ENCODE results near the gene RPF1.
"Not testable (repeated sequence)": the region's sequence is repeated elsewhere in the genome, so short reads cannot be mapped to it uniquely, and the experiment has no call there.

Gene RPF1

GRCh38 chr1:84478876-84479868 lies at the start of gene RPF1:
Gene RPF1, plus strand, starts transcription at chr1:84479266. Its CDS starts 16 bp downstream, at chr1:84479282.
- peak; percentile 67 for DNase-seq (ENCODE audit: low read depth)

- no peak for DNase-seq (ENCODE audit: low read depth)
Observed at GRCh38 chr1:84430546-84430945, 48.5 kb upstream of the RPF1 start.

GRCh38 chr1:84433258-84434080 lies 45.6 kb upstream of the RPF1 start:
- DNase-seq (ENCODE audit: low read depth): peak; percentile 21

GRCh38 chr1:84434081-84434769 lies 44.8 kb upstream of the RPF1 start:
- DNase-seq (ENCODE audit: low read depth): no peak

GRCh38 chr1:84434801-84435549 lies 44.1 kb upstream of the RPF1 start:
- DNase-seq (ENCODE audit: low read depth): no peak

- no peak for DNase-seq (ENCODE audit: low read depth)
Observed at GRCh38 chr1:84436876-84437655, 42.0 kb upstream of the RPF1 start.

GRCh38 chr1:84442256-84442655 lies 36.8 kb upstream of the RPF1 start:
- no peak for DNase-seq (ENCODE audit: low read depth)

GRCh38 chr1:84442747-84443646 lies 36.1 kb upstream of the RPF1 start:
- peak; percentile 21 for DNase-seq (ENCODE audit: low read depth)

- not testable (repeated sequence) for DNase-seq (ENCODE audit: low read depth)
Observed at GRCh38 chr1:84448704-84449103, 30.4 kb upstream of the RPF1 start.

GRCh38 chr1:84450910-84451309 lies 28.2 kb upstream of the RPF1 start:
- no peak for DNase-seq (ENCODE audit: low read depth)

- DNase-seq (ENCODE audit: low read depth): no peak
Observed at GRCh38 chr1:84452436-84452835, 26.6 kb upstream of the RPF1 start.

GRCh38 chr1:84462118-84462517 lies 16.9 kb upstream of the RPF1 start:
- DNase-seq (ENCODE audit: low read depth): no peak

- DNase-seq (ENCODE audit: low read depth): no peak
Observed at GRCh38 chr1:84467298-84467697, 11.8 kb upstream of the RPF1 start.

- no peak for DNase-seq (ENCODE audit: low read depth)
Observed at GRCh38 chr1:84476225-84476624, 2.8 kb upstream of the RPF1 start.

GRCh38 chr1:84479998-84480397 lies 932 bp downstream of the RPF1 start:
- DNase-seq (ENCODE audit: low read depth): no peak

GRCh38 chr1:84480650-84481049 lies 1.6 kb downstream of the RPF1 start:
- DNase-seq (ENCODE audit: low read depth): no peak

GRCh38 chr1:84481317-84481716 lies 2.3 kb downstream of the RPF1 start:
- DNase-seq (ENCODE audit: low read depth): no peak

- DNase-seq (ENCODE audit: low read depth): no peak
Observed at GRCh38 chr1:84488107-84488506, 9.0 kb downstream of the RPF1 start.

- no peak for DNase-seq (ENCODE audit: low read depth)
Observed at GRCh38 chr1:84489766-84490165, 10.7 kb downstream of the RPF1 start.

GRCh38 chr1:84492726-84493125 lies 13.7 kb downstream of the RPF1 start:
- DNase-seq (ENCODE audit: low read depth): no peak
